Keratinocyte (primary cell): Measurements from ENCODE around the gene ELMOD1. TPM values are rescaled to one million over a fixed set of nuclear protein-coding genes. Genes with fewer than 3 reads are reported as not detected.

Source experiments
- DNase-seq: peaks from one replicate; pipeline ENCODE4 v3.0.0-alpha.2; 2011; ENCODE audit warnings: low read depth, missing footprints, low spot score
- FAIRE-seq: peaks from 2 replicates; lab custom pipeline; 2011; peaks lifted over from hg19 to GRCh38; lab: Jason Lieb, UNC
- H2AFZ ChIP-seq: 2 replicates; pipeline ENCODE4 v1.6.0; 2012; ENCODE audit warnings: low read length, control low read depth, inconsistent platforms; ENCODE audit not compliant: control insufficient read depth
- H3K27ac ChIP-seq: 2 replicates; pipeline ENCODE4 v1.5.1; 2011; ENCODE audit warnings: low read length; ENCODE audit not compliant: control insufficient read depth, insufficient read depth
- H3K27me3 ChIP-seq: 3 replicates; pipeline ENCODE4 v1.6.0; 2011; ENCODE audit warnings: low read length; ENCODE audit not compliant: control insufficient read depth, insufficient read depth; ENCODE audit errors: extremely low read depth
- H3K36me3 ChIP-seq, 2 experiments: 2 replicates in 1 of 2; 3 replicates in 1 of 2; pipeline ENCODE4 v1.5.1; 2011; ENCODE audit warnings: low read length in 2 of 2, mild to moderate bottlenecking in 1 of 2; ENCODE audit not compliant: control insufficient read depth in 2 of 2, insufficient read depth in 2 of 2; ENCODE audit errors: extremely low read depth in 1 of 2
- H3K4me1 ChIP-seq: 3 replicates; pipeline ENCODE4 v1.5.1; 2011; ENCODE audit warnings: low read length; ENCODE audit not compliant: control insufficient read depth, insufficient read depth; ENCODE audit errors: extremely low read depth
- H3K4me2 ChIP-seq: 3 replicates; pipeline ENCODE4 v1.6.0; 2011; ENCODE audit warnings: low read depth, low read length; ENCODE audit not compliant: control insufficient read depth, insufficient read depth; ENCODE audit errors: extremely low read depth
- H3K4me3 ChIP-seq, 3 experiments: fragments of 200-600 bp in 1 of 3; sonication (generic) in 1 of 3; 2 replicates in 2 of 3; 3 replicates in 1 of 3; pipeline ENCODE4 v1.5.1; 2011 to 2016; ENCODE audit warnings: low read length in 3 of 3, mild to moderate bottlenecking in 3 of 3, control low read depth in 2 of 3, inconsistent platforms in 1 of 3, low read depth in 1 of 3, mixed read lengths in 1 of 3, mixed run types in 1 of 3, moderate library complexity in 1 of 3; ENCODE audit not compliant: control insufficient read depth in 2 of 3, insufficient read depth in 2 of 3; ENCODE audit errors: extremely low read depth in 1 of 3
- H3K79me2 ChIP-seq: 2 replicates; pipeline ENCODE4 v1.6.0; 2012; ENCODE audit warnings: low read length; ENCODE audit not compliant: control insufficient read depth, insufficient read depth
- H3K9ac ChIP-seq: 3 replicates; pipeline ENCODE4 v1.6.0; 2011; ENCODE audit warnings: low read length; ENCODE audit not compliant: control insufficient read depth, insufficient read depth; ENCODE audit errors: extremely low read depth
- H3K9me1 ChIP-seq: 3 replicates; pipeline ENCODE4 v1.6.0; 2011; ENCODE audit warnings: low read length; ENCODE audit not compliant: control insufficient read depth, insufficient read depth; ENCODE audit errors: extremely low read depth
- H3K9me3 ChIP-seq: 2 replicates; pipeline ENCODE4 v1.5.1; 2012; ENCODE audit warnings: low read depth, low read length; ENCODE audit not compliant: control insufficient read depth
- H4K20me1 ChIP-seq: 3 replicates; pipeline ENCODE4 v1.6.0; 2011; ENCODE audit warnings: low read length; ENCODE audit not compliant: control insufficient read depth, insufficient read depth; ENCODE audit errors: extremely low read depth
- CTCF ChIP-seq, 3 experiments: IDR thresholded peaks in 1 of 3; conservative IDR thresholded peaks in 1 of 3; optimal IDR thresholded peaks in 1 of 3; 2 replicates in 2 of 3; 3 replicates in 1 of 3; pipeline versions ENCODE3 to v1.5.1; 2011; ENCODE audit warnings: low read length in 3 of 3, mild to moderate bottlenecking in 3 of 3, moderate library complexity in 2 of 3, control low read depth in 1 of 3, inconsistent platforms in 1 of 3; ENCODE audit not compliant: insufficient read depth in 2 of 3; ENCODE audit errors: extremely low read depth in 1 of 3
- EZH2 ChIP-seq: IDR thresholded peaks from one replicate; pipeline ENCODE4 v1.6.1; 2012; ENCODE audit warnings: inconsistent platforms, mild to moderate bottlenecking, low read length, moderate library complexity
- dilution Hi-C: fragments of 300-500 bp; cut with MboI; formaldehyde crosslinking; loops from one replicate; pipeline ENCODE4 v1.7.0; 2020; ENCODE audit warnings: low sequenced_read_pairs; ENCODE audit not compliant: extremely low pct_ligation_motif_present
- polyA plus RNA-seq, 5 experiments: library from polyadenylated mRNA; depleted of rRNA in 3 of 5; stranded (reverse) in 3 of 5; stranded (forward) in 1 of 5; unstranded in 1 of 5; fragments of >200 nt; gene quantifications; 1 replicate in 1 of 5; 2 replicates in 3 of 5; 3 replicates in 1 of 5; pipeline versions ENCODE4 v1.2.1 to v1.2.3, GENCODE V29; 2011 to 2012; ENCODE audit warnings: missing spikeins in 2 of 5, low read depth in 1 of 5, low replicate concordance in 1 of 5

The ELMOD1 gene
- polyA plus RNA-seq, 1 donor (not counting 4 experiments of a cell fraction or from before 2014, with no cell fraction given) = 0.63 TPM

- H3K4me1 ChIP-seq = no peaks in the 10 kb centered on the region
- no peak overlapping the region for H3K9ac ChIP-seq
- DNase-seq (no peak), FAIRE-seq (no peak)
- peaks cover 7% of the 10 kb centered on the region for H3K27me3 ChIP-seq
- H3K79me2 ChIP-seq = no peaks in the 10 kb centered on the region
- H3K9me1 ChIP-seq = no peaks in the 10 kb centered on the region
- dilution Hi-C loops = no loop called here
- H2AFZ ChIP-seq = no peak overlapping the region
- H3K9me3 ChIP-seq = no peaks in the 10 kb centered on the region
- H3K36me3 ChIP-seq = no peaks in the 10 kb centered on the region
- no peak overlapping the region for H3K27ac ChIP-seq
- no peak overlapping the region for H3K4me2 ChIP-seq
- H4K20me1 ChIP-seq = no peaks in the 10 kb centered on the region
- TF ChIP-seq CTCF (optimal IDR thresholded peaks at IDR 0.05 in 1 of 3, IDR thresholded peaks at IDR 0.05 in 1 of 3, conservative IDR thresholded peaks at IDR 0.05 in 1 of 3; ENCODE audit: extremely low read depth in 1 of 3, insufficient read depth in 2 of 3, low read length in 3 of 3) (no peak), EZH2 (no peak)
- no peak overlapping the region for H3K4me3 ChIP-seq
Measured at GRCh38 chr11:107623183-107623582, 32.2 kb downstream of the ELMOD1 start.

GRCh38 chr11:107624983-107625684 lies 34.2 kb downstream of the ELMOD1 start:
- dilution Hi-C loops = no loop called here

More at GRCh38 chr11:107624983-107625684, 34.2 kb downstream of the ELMOD1 start:
- Histone ChIP-seq H3K4me2 (no peak overlapping the region), H4K20me1 (no peaks in the 10 kb centered on the region), H3K9me3 (no peaks in the 10 kb centered on the region), H3K9me1 (no peaks in the 10 kb centered on the region), H3K36me3 (no peaks in the 10 kb centered on the region), H2AFZ (no peak overlapping the region), H3K27ac (no peak overlapping the region), H3K9ac (no peak overlapping the region), H3K4me1 (no peaks in the 10 kb centered on the region), H3K27me3 (peaks cover 9% of the 10 kb centered on the region), H3K4me3 (no peak overlapping the region), H3K79me2 (no peaks in the 10 kb centered on the region)
- no peak for TF ChIP-seq CTCF (optimal IDR thresholded peaks at IDR 0.05 in 1 of 3, IDR thresholded peaks at IDR 0.05 in 1 of 3, conservative IDR thresholded peaks at IDR 0.05 in 1 of 3; ENCODE audit: extremely low read depth in 1 of 3, insufficient read depth in 2 of 3, low read length in 3 of 3)
- no peak for TF ChIP-seq EZH2
- DNase-seq (no peak), FAIRE-seq (no peak)
